IPS-20b (cell line): ENCODE data around the gene XXYLT1.

ENCODE experiments used
- H3K27ac ChIP-seq: one replicate; pipeline ENCODE4 v1.5.1; 2013; ENCODE audit warnings: low read length
- H3K27me3 ChIP-seq: 2 replicates; pipeline ENCODE4 v1.6.1; 2013; ENCODE audit warnings: mild to moderate bottlenecking, low read length, inconsistent platforms; ENCODE audit not compliant: insufficient read depth
- H3K36me3 ChIP-seq: 2 replicates; pipeline ENCODE4 v1.6.1; 2013; ENCODE audit warnings: low read depth, mild to moderate bottlenecking, inconsistent platforms, low read length, moderate library complexity; ENCODE audit not compliant: insufficient read depth
- H3K4me1 ChIP-seq: 2 replicates; pipeline ENCODE4 v1.6.1; 2013; ENCODE audit warnings: mild to moderate bottlenecking, control low read depth, inconsistent platforms, low read length, moderate library complexity; ENCODE audit not compliant: insufficient read depth
- H3K4me3 ChIP-seq: 2 replicates; pipeline ENCODE4 v1.5.1; 2013; ENCODE audit warnings: mild to moderate bottlenecking, low read length, inconsistent platforms
- H3K9ac ChIP-seq: 2 replicates; pipeline ENCODE4 v1.6.1; 2013; ENCODE audit warnings: low read depth, mild to moderate bottlenecking, inconsistent platforms, low read length, moderate library complexity
- H3K9me3 ChIP-seq: 2 replicates; pipeline ENCODE4 v1.6.1; 2013; ENCODE audit warnings: mild to moderate bottlenecking, low read depth, low read length, inconsistent platforms; ENCODE audit not compliant: insufficient read depth

Gene XXYLT1

DNA sequence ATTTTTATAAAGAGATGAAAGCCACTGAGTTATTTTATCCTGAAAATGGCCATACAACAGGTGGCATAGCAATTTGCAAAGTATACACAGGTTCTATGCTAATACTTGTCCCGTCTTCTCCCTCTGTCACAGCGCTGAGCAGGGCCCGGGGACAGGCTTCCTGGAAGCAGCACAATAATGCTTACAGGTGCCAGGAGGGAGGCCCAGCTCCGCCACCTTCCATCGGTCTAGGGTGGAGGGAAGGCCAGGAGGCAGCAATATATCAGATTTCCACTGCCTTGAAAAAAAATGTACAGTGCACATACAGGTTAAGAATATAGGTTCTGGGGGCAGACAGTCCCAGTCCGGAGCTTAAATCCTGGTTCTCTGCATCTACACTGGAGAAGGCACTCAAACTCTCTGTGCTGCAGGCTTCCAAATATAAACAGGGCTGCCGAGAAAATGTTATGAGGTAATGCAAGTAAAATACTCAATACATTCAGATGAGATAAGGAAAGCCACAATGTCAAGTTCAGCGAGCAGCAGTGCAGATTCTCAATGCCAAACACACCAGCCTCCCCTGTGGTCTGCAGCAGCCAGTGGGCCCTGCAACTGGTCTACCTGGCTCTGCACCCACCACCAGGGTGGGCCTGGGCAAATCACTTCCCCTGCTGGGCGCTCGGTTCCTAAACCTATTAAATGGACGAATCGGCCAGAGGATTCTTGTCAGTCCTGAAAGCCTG, 189.6 kb downstream of the XXYLT1 start:
- H3K9me3 ChIP-seq, result no peaks in the 10 kb centered on the region
- no peaks in the 10 kb centered on the region for H3K27me3 ChIP-seq
- 0 out of 2 replicates have a peak, but pooled peaks cover 4% of the 10 kb centered on the region for H3K4me1 ChIP-seq
- no peak overlapping the region for H3K9ac ChIP-seq
- no peaks in the 10 kb centered on the region for H3K36me3 ChIP-seq
- no peak overlapping the region for H3K4me3 ChIP-seq
- no peak overlapping the region for H3K27ac ChIP-seq

DNA sequence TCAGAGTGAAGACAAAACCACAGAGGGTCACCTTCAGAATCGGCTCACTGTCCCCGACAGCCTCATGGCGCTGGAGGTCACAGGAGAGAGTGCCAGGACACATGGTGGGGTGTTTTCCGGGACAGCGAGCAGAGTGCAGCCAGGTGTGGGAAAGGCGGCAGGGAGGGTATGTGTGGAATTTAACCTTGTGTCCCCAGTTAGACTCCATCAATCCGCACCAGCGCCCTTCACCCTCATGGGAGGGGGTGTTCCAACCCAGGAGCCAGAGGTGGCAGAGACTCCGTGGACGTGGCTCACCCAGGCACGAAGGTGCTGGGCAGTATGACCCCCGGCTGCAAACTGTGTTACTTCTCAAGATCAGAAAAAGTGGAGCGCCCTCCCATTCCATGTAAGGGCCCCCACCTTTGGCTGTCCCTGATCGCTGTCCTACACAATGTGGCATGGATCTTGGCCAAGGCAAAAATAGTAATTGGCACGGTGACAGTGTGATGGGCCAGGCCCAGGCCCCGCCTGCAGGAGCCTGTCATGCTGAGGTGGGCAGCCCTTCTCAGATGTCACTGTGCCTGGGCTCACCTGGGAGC, 190.3 kb downstream of the XXYLT1 start:
- no peaks in the 10 kb centered on the region for H3K36me3 ChIP-seq
- H3K4me3 ChIP-seq, result no peak overlapping the region
- H3K27ac ChIP-seq, result no peak overlapping the region
- no peak overlapping the region for H3K9ac ChIP-seq
- H3K4me1 ChIP-seq, result 0 out of 2 replicates have a peak, but pooled peaks cover 4% of the 10 kb centered on the region
- no peaks in the 10 kb centered on the region for H3K9me3 ChIP-seq
- no peaks in the 10 kb centered on the region for H3K27me3 ChIP-seq

DNA sequence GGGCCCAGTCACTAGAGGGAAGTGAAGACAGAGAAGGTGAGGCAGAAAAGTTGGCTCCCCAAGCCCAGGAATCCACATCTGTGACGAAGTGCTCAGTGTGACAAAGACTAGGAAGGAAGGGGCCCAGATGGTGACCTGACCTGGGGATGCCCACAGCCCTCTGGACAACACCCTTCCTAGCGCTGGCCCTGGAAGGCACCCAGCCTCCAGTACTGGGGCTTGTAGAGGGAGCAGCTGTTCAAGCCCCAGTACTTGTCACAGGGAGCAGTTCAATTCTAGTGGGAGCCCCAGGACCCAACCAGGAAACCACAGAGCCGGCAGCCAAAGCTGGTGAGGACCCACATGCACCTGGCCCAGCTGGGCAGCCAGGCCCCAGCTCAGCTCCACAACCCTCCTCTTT, 190.8 kb downstream of the XXYLT1 start:
- H3K9ac ChIP-seq, result no peak overlapping the region

DNA sequence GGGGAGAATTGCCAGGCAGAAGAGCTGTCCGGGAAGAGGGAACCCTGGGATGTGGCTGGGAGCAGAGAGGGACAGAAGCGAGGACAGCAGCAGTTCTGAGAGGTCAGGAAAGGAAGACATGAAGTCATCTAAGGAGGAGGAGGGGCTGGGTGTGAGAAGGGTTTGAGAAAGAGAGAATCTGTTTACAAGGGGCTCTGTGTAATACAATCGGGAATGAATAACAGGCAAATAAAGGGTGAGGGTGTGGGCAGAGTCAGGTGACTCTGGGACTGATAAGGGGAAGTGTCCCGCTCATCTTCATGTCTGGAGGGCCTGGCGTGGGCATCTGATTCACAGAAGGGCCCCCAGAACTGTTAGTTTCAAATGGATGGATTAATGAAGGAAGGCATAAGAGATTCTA, 191.3 kb downstream of the XXYLT1 start:
- Histone ChIP-seq H3K4me1 (0 out of 2 replicates have a peak, but pooled peaks cover 4% of the 10 kb centered on the region), H3K9ac (no peak overlapping the region), H3K27me3 (no peaks in the 10 kb centered on the region), H3K4me3 (no peak overlapping the region), H3K9me3 (no peaks in the 10 kb centered on the region), H3K27ac (no peak overlapping the region), H3K36me3 (no peaks in the 10 kb centered on the region)

More for the DNA sequence above, 190.8 kb downstream of the XXYLT1 start:
- Histone ChIP-seq H3K27me3 (no peaks in the 10 kb centered on the region), H3K36me3 (no peaks in the 10 kb centered on the region), H3K4me1 (0 out of 2 replicates have a peak, but pooled peaks cover 4% of the 10 kb centered on the region), H3K4me3 (no peak overlapping the region), H3K27ac (no peak overlapping the region), H3K9me3 (no peaks in the 10 kb centered on the region)

DNA sequence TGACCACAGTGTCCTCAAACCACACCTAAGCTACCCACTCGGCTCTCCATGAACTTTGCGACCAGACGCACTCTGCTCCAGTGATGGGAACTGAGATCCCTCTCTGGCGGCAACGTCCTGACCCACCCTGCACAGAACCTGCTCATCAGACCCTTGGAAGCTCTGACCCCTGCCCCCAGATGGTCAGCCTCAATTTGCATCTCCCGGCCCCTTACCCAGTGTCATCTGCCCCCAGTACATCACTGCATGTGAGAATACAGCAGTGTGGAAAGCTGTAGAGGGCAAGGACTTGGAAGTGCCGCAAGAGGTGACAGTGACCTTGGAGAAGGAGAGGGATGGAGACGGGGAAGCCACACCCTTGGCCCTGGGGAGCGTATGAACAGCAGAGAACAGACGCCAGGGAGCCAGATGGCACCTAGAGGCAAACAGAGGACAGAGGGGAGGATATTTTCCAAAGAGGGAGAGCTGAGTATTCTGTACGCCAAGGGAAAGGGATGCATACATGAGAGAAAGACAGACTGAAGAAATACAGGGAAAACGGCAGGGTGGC, 192.0 kb downstream of the XXYLT1 start:
- no peaks in the 10 kb centered on the region for H3K27me3 ChIP-seq
- H3K9ac ChIP-seq, result no peak overlapping the region
- no peaks in the 10 kb centered on the region for H3K36me3 ChIP-seq
- no peak overlapping the region for H3K4me3 ChIP-seq
- no peak overlapping the region for H3K27ac ChIP-seq
- H3K4me1 ChIP-seq, result 0 out of 2 replicates have a peak, but pooled peaks cover 4% of the 10 kb centered on the region
- H3K9me3 ChIP-seq, result no peaks in the 10 kb centered on the region

DNA sequence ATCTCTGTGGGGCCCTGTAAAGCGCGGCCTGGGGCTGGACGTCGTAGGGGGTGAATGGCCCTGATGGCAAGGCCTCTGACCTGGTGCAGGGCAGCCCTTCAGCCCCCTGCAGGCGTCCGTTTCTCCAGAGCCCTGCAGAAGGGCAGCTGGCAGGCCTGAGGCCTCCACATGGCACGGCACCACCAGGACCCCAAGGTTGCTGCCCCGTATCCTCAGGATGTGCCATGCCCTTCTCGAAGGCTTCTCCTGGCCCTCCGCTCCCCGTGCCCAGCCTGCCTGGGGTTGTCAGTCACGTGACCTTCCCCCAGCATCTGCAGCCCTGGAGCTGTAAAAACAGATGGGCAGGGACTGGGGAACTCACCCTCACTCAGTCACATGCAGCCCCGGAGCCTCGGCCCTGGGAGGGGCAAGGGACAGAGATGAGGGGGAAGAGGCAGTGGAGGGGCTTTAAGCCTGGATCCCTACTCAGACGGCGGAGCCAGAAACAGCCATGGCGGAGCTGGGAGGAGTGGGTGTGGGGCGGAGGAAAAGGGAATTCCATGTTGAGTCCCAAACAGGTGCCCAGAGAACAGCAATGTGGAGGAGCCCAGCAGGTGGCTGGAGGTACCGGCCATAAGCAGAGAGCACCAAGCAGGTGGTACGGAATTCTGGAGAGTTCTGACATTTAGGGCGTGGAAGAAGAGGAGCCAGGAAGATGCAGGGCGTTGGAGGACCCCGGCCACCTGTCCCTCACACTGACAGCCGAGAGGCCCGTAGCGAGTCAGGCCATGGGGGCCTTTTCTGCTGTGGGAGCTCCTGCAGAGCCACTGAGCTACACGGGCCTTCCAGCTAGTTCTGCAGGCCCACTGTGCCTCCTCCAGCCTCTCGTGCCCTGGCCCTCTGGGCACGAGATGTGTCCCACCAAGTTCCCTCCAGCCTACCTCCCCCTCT, 193.1 kb downstream of the XXYLT1 start:
- H3K9me3 ChIP-seq, result no peaks in the 10 kb centered on the region
- H3K9ac ChIP-seq, result no peak overlapping the region
- H3K27me3 ChIP-seq, result no peaks in the 10 kb centered on the region
- H3K36me3 ChIP-seq, result no peaks in the 10 kb centered on the region
- H3K4me1 ChIP-seq, result 0 out of 2 replicates have a peak, but pooled peaks cover 4% of the 10 kb centered on the region
- H3K27ac ChIP-seq, result no peak overlapping the region
- no peak overlapping the region for H3K4me3 ChIP-seq

DNA sequence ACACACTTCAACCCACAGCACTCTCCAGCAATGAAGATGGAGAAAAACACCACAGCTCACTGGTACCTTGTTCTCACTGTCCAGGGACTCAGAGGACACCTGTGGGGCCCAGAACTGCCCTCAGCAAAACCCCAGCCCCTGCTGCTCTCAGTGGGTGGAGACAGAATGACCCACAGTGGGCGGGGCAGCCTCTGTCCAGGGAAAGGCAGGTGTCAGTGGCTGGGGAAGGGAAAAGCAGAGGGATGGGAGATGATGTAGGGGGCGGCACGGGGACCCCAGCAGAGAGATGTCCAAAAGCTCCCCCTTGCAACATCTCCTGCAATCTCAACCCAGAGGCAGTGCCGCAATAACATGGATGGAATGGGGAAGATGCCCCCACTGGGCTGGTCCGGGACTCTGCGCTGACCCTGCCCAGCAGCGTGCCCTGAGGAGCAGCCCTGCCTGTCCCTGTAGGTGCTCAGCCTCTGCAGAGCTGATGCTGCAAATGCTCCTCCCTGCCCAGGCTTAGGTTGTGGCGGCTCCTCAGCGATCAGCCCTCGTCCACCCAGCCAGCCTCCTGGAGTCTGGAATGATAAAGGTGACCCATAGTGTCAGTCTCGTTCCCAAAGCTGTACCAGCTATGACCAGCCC, 193.9 kb downstream of the XXYLT1 start:
- Histone ChIP-seq H3K9me3 (no peaks in the 10 kb centered on the region), H3K4me1 (0 out of 2 replicates have a peak, but pooled peaks cover 4% of the 10 kb centered on the region), H3K27me3 (no peaks in the 10 kb centered on the region), H3K9ac (no peak overlapping the region), H3K4me3 (no peak overlapping the region), H3K36me3 (no peaks in the 10 kb centered on the region), H3K27ac (no peak overlapping the region)

DNA sequence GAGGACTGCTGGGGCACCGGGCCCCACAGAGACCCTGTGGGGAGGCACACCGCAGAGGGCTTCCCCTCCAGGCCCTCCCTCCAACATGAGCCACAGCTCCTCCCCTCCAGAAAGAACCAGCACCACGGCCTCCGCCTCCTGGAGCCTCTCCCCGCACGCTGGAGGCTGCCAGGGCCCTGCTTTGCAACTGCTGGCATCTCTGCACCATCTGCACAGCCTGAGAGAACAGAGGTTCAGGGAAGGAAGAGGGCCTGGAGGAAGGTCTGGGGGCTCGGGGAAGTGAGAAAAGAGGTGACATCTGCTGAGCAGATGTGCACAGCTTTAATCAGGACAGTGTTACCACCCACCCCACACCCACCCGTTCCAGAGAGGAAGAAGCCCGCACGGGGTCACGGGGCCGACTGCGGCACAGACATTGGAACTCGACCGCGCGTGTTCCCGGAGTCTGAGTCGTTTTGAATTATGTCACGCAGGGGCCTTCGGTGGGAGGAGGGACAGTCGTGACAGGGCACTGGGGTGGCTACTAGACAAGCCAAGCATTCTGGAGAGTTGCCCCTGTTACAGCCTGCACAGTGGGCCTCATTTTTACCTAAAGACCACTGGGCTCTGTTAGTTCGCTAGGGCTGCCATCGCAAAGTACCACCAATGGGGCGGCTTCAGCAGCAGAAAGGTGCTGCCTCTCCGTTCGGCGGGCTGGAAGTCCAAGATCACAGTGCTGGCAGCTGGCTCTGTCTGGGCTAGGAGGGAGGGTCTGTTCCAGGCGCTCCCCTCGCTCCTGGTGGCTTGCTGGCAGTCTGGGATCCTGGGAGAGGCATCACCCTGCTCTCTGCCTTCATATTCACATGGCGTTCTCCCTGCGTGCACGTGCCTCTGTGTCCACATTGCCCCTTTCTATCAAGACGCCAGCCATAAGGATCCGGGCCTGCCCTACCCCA, 194.8 kb downstream of the XXYLT1 start:
- Histone ChIP-seq H3K4me1 (0 out of 2 replicates have a peak, but pooled peaks cover 4% of the 10 kb centered on the region), H3K27me3 (no peaks in the 10 kb centered on the region), H3K4me3 (no peak overlapping the region), H3K27ac (no peak overlapping the region), H3K36me3 (no peaks in the 10 kb centered on the region), H3K9ac (no peak overlapping the region), H3K9me3 (no peaks in the 10 kb centered on the region)

DNA sequence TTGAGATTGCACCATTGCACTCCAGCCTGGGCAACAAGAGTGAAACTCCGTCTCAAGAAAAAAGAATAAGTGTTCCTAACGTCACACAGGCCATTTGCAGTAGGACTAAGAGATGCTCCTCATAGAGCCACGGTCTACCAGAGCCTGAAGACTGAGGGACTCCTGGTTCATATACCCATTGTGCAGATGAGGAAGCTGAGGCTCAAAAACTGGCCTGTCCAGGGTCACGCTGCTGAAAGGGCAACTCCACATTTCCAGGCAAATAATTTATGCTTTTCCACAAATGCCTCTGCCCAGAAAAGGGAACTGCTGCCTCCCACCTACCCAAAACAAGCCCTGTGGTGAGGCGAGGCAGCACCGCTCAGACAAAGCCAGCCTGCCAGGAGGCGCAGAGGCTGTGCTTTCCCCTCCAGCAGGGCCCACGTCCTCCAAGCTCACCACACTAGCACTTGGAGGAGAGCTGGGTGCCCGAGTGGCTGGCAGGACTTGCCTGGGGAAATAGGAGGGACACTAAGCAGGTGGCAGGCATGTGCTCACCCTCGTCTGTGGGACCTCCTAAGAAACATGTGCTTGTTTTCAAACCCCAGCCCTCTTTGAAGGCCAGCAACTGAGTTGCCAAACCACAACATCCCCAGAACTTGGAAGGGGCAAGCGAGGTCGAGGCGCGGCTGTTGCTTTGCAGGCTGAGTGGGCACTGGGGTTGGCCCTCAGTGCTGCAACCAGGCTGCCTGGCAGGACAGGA, 195.6 kb downstream of the XXYLT1 start:
- H3K4me1 ChIP-seq, result 0 out of 2 replicates have a peak, but pooled peaks cover 4% of the 10 kb centered on the region
- no peak overlapping the region for H3K9ac ChIP-seq
- H3K27me3 ChIP-seq, result no peaks in the 10 kb centered on the region
- no peak overlapping the region for H3K4me3 ChIP-seq
- no peaks in the 10 kb centered on the region for H3K36me3 ChIP-seq
- no peaks in the 10 kb centered on the region for H3K9me3 ChIP-seq
- H3K27ac ChIP-seq, result no peak overlapping the region
